ENCODE results near the gene ECHDC3.

Gene ECHDC3

GRCh38 chr10:11750420-11750819 is 8.2 kb downstream of the ECHDC3 start:
- TF ChIP-seq, protein P1, sequence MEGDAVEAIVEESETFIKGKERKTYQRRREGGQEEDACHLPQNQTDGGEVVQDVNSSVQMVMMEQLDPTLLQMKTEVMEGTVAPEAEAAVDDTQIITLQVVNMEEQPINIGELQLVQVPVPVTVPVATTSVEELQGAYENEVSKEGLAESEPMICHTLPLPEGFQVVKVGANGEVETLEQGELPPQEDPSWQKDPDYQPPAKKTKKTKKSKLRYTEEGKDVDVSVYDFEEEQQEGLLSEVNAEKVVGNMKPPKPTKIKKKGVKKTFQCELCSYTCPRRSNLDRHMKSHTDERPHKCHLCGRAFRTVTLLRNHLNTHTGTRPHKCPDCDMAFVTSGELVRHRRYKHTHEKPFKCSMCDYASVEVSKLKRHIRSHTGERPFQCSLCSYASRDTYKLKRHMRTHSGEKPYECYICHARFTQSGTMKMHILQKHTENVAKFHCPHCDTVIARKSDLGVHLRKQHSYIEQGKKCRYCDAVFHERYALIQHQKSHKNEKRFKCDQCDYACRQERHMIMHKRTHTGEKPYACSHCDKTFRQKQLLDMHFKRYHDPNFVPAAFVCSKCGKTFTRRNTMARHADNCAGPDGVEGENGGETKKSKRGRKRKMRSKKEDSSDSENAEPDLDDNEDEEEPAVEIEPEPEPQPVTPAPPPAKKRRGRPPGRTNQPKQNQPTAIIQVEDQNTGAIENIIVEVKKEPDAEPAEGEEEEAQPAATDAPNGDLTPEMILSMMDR (IDR thresholded peaks at IDR 0.05; ENCODE audit: borderline replicate concordance, insufficient read depth, low read depth, low read length) = no peak
- H3K4me3 ChIP-seq (ENCODE audit: low read depth, low read length) = no peak overlapping the region

GRCh38 chr10:11754173-11754572 is 12.0 kb downstream of the ECHDC3 start:
- no peak overlapping the region for H3K4me3 ChIP-seq (ENCODE audit: low read depth, low read length)
- TF ChIP-seq, protein P1 (IDR thresholded peaks at IDR 0.05; ENCODE audit: borderline replicate concordance, insufficient read depth, low read depth, low read length) = no peak

DNA sequence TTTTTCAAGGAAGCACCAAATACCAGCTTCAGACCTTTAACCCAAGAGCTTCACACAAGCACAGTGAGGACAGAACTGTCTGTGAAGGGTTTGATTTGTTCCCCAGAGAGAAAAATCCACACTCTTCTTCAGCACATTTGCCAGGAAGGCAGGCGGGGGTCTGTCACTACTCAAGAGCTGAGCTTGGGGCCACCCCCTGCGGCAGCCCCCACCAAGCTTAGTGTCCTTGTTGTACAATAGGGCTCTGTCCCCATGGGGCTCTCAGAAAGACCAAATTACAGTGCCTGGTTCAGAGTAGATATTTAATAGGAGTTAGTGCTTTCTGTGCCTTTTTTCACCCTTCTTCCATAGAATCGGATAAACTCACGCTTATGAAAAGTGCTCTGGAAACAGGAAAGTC is 12.4 kb downstream of the ECHDC3 start:
- TF ChIP-seq, protein P1 (IDR thresholded peaks at IDR 0.05; ENCODE audit: borderline replicate concordance, insufficient read depth, low read depth, low read length) = no peak
- no peak overlapping the region for H3K4me3 ChIP-seq (ENCODE audit: low read depth, low read length)

DNA sequence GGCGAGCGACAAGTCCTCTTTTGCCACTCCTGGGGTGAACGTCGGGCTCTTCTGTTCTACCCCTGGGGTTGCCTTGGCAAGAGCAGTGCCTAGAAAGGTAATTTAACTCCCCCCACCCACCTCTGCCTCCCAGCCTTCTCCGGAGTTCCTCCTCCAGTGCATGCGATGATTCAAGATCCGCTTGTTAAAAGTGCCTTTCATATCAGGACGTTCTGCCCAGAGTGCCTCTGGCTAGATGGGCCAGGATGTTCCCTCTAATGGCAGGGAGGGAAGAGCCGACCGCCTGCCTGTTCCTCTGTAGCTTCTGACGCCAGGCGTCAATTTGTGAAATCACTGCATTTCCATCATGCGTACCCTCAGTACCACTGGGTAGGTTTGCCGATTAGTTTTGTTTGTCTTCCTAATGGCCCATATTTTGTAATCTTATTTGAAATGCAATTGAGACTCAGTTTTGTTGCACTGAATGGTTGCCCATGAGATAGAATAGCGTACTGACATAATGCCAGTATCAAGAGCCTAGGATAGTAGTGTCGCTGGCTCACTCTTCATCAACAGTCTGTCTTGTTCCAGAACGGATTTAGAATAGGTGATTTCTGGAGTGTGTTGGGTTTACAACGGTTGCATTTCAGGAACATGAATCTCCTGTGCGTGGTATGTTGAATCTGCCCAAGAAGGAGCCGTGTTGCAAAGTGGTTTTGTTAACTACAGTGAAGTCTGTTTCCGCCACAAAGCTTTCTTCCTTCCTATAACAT is 13.5 kb downstream of the ECHDC3 start:
- no peak overlapping the region for H3K4me3 ChIP-seq (ENCODE audit: low read depth, low read length)
- TF ChIP-seq, protein P1 (IDR thresholded peaks at IDR 0.05; ENCODE audit: borderline replicate concordance, insufficient read depth, low read depth, low read length) = no peak

- no peak overlapping the region for H3K4me3 ChIP-seq (ENCODE audit: low read depth, low read length)
- TF ChIP-seq, protein P1 (IDR thresholded peaks at IDR 0.05; ENCODE audit: borderline replicate concordance, insufficient read depth, low read depth, low read length) = no peak
Measured at GRCh38 chr10:11756766-11757315, 14.7 kb downstream of the ECHDC3 start.

GRCh38 chr10:11757454-11757820 is 15.3 kb downstream of the ECHDC3 start:
- no peak overlapping the region for H3K4me3 ChIP-seq (ENCODE audit: low read depth, low read length)
- TF ChIP-seq, protein P1 (IDR thresholded peaks at IDR 0.05; ENCODE audit: borderline replicate concordance, insufficient read depth, low read depth, low read length) = no peak

Measured in GM12875 (cell line).